Activated CD4-positive, alpha-beta T cell treated with anti-CD3 and anti-CD28 coated beads, Interleukin-2, amount 10 ng/mL, durations not matched to agents 24 days and 14 days (primary cell): ENCODE results near the gene KIAA0753. TPM values are rescaled to one million over a fixed set of nuclear protein-coding genes. Genes with fewer than 3 reads are reported as not detected.

ENCODE experiments used
- DNase-seq: peaks from one replicate; pipeline ENCODE4 v3.0.0; 2022
- H3K27ac Mint-ChIP-seq: one replicate; pipeline ENCODE4 v1.8.0; 2022; ENCODE audit warnings: mild to moderate bottlenecking, mixed read lengths
- H3K27me3 Mint-ChIP-seq: one replicate; pipeline ENCODE4 v1.8.0; 2022; ENCODE audit warnings: mixed read lengths
- H3K36me3 Mint-ChIP-seq: one replicate; pipeline ENCODE4 v1.8.0; 2022; ENCODE audit warnings: low read depth, mild to moderate bottlenecking, mixed read lengths
- H3K4me1 Mint-ChIP-seq: one replicate; pipeline ENCODE4 v1.8.0; 2021; ENCODE audit warnings: mixed read lengths
- H3K4me3 Mint-ChIP-seq: one replicate; pipeline ENCODE4 v1.8.0; 2022; ENCODE audit warnings: mild to moderate bottlenecking, moderate library complexity, mixed read lengths
- H3K9me3 Mint-ChIP-seq: one replicate; pipeline ENCODE4 v1.8.0; 2021; ENCODE audit warnings: mixed read lengths
- intact Hi-C: fragments of 100-400 bp; cut with micrococcal nuclease; formaldehyde crosslinking; loops from one replicate; pipeline ENCODE4 v1.15.1; 2023
- total RNA-seq: library from RNA; stranded (reverse); gene quantifications from 2 replicates; pipeline ENCODE4 v1.2.3, GENCODE V29; 2022

Gene KIAA0753
- 20.9 and 23.9 TPM in 2 replicates for total RNA-seq

- H3K36me3 Mint-ChIP-seq, result peaks cover 30% of the 10 kb centered on the region
- intact Hi-C loops, result loop anchor here (1.0 to 10.0 kb wide), 5 partner anchors 11 to 1056 kb away; partner anchors contain the start of genes C17orf100, MED31, NLRP1 and PIMREG
These were observed at the start of gene KIAA0753, which contains the start of gene TXNDC17 for GRCh38 chr17:6640536-6641246. Gene KIAA0753 (minus strand): TSS chr17:6640711. CDS start chr17:6635103, 5,608 bp downstream. Gene TXNDC17 (plus strand): TSS chr17:6641060. CDS start chr17:6641083, 23 bp downstream.

GRCh38 chr17:6688944-6689343, 48.4 kb upstream of the KIAA0753 start:
- H3K36me3 Mint-ChIP-seq, result no peaks in the 10 kb centered on the region
- no peaks in the 10 kb centered on the region for H3K9me3 Mint-ChIP-seq
- peaks cover 14% of the 10 kb centered on the region for H3K27me3 Mint-ChIP-seq
- H3K27ac Mint-ChIP-seq, result no peak overlapping the region
- intact Hi-C loops, result no loop called here
- DNase-seq, result no peak
- H3K4me1 Mint-ChIP-seq, result no peaks in the 10 kb centered on the region
- no peak overlapping the region for H3K4me3 Mint-ChIP-seq

More at GRCh38 chr17:6640536-6641246, at the start of gene KIAA0753, which contains the start of gene TXNDC17:
- DNase-seq, result peak; percentile 99
- Mint-ChIP-seq H3K4me3 (peak within 1 kb of the TSS; percentile 93), H3K9me3 (no peaks in the 10 kb centered on the region), H3K4me1 (peaks cover 60% of the 10 kb centered on the region), H3K27me3 (no peaks in the 10 kb centered on the region), H3K27ac (peak within 1 kb of the TSS; percentile 100)

GRCh38 chr17:6686026-6686425, 45.5 kb upstream of the KIAA0753 start:
- Mint-ChIP-seq H3K4me1 (no peaks in the 10 kb centered on the region), H3K27me3 (peaks cover 16% of the 10 kb centered on the region), H3K36me3 (no peaks in the 10 kb centered on the region), H3K9me3 (no peaks in the 10 kb centered on the region), H3K4me3 (no peak overlapping the region), H3K27ac (no peak overlapping the region)
- intact Hi-C loops, result no loop called here
- no peak for DNase-seq

- Mint-ChIP-seq H3K4me3 (no peak overlapping the region), H3K4me1 (no peaks in the 10 kb centered on the region), H3K27me3 (peaks cover 17% of the 10 kb centered on the region), H3K36me3 (no peaks in the 10 kb centered on the region), H3K27ac (no peak overlapping the region), H3K9me3 (no peaks in the 10 kb centered on the region)
- no peak for DNase-seq
- intact Hi-C loops, result no loop called here
These were observed 44.6 kb upstream of the KIAA0753 start for GRCh38 chr17:6684881-6685767.

- Mint-ChIP-seq H3K27ac (no peak overlapping the region), H3K36me3 (no peaks in the 10 kb centered on the region), H3K9me3 (no peaks in the 10 kb centered on the region), H3K4me3 (no peak overlapping the region), H3K4me1 (no peaks in the 10 kb centered on the region), H3K27me3 (peaks cover 18% of the 10 kb centered on the region)
- intact Hi-C loops, result no loop called here
- DNase-seq, result no peak
These were observed 43.9 kb upstream of the KIAA0753 start for GRCh38 chr17:6684460-6684783.

- Mint-ChIP-seq H3K27me3 (peaks cover 19% of the 10 kb centered on the region), H3K27ac (no peak overlapping the region), H3K4me1 (no peaks in the 10 kb centered on the region), H3K4me3 (no peak overlapping the region), H3K36me3 (no peaks in the 10 kb centered on the region), H3K9me3 (no peaks in the 10 kb centered on the region)
- intact Hi-C loops, result no loop called here
- DNase-seq, result no peak
These were observed 43.4 kb upstream of the KIAA0753 start for GRCh38 chr17:6683730-6684459.

- DNase-seq, result no peak
- Mint-ChIP-seq H3K27ac (no peak overlapping the region), H3K4me3 (no peak overlapping the region), H3K27me3 (peaks cover 26% of the 10 kb centered on the region), H3K4me1 (no peaks in the 10 kb centered on the region), H3K36me3 (no peaks in the 10 kb centered on the region), H3K9me3 (no peaks in the 10 kb centered on the region)
- intact Hi-C loops, result no loop called here
These were observed 42.7 kb upstream of the KIAA0753 start for GRCh38 chr17:6683081-6683684.

- no peaks in the 10 kb centered on the region for H3K9me3 Mint-ChIP-seq
- peaks cover 32% of the 10 kb centered on the region for H3K27me3 Mint-ChIP-seq
- H3K36me3 Mint-ChIP-seq, result no peaks in the 10 kb centered on the region
- DNase-seq, result no peak
- H3K27ac Mint-ChIP-seq, result no peak overlapping the region
- intact Hi-C loops, result no loop called here
- peaks cover 4% of the 10 kb centered on the region for H3K4me1 Mint-ChIP-seq
- H3K4me3 Mint-ChIP-seq, result no peak overlapping the region
These were observed 41.8 kb upstream of the KIAA0753 start for GRCh38 chr17:6682339-6682738.

- Mint-ChIP-seq H3K4me1 (peaks cover 6% of the 10 kb centered on the region), H3K9me3 (no peaks in the 10 kb centered on the region), H3K27me3 (peaks cover 30% of the 10 kb centered on the region), H3K36me3 (no peaks in the 10 kb centered on the region), H3K4me3 (no peak overlapping the region), H3K27ac (no peak overlapping the region)
- DNase-seq, result no peak
- intact Hi-C loops, result no loop called here
These were observed 41.2 kb upstream of the KIAA0753 start for GRCh38 chr17:6681671-6682070.

- intact Hi-C loops, result no loop called here
- H3K36me3 Mint-ChIP-seq, result no peaks in the 10 kb centered on the region
- no peak overlapping the region for H3K27ac Mint-ChIP-seq
- no peak for DNase-seq
- no peak overlapping the region for H3K4me3 Mint-ChIP-seq
- H3K4me1 Mint-ChIP-seq, result peaks cover 6% of the 10 kb centered on the region
- peaks cover 32% of the 10 kb centered on the region for H3K27me3 Mint-ChIP-seq
- H3K9me3 Mint-ChIP-seq, result no peaks in the 10 kb centered on the region
These were observed 40.7 kb upstream of the KIAA0753 start for GRCh38 chr17:6681176-6681575.

GRCh38 chr17:6679241-6679640, 38.7 kb upstream of the KIAA0753 start:
- H3K27me3 Mint-ChIP-seq, result peaks cover 32% of the 10 kb centered on the region
- H3K4me1 Mint-ChIP-seq, result peaks cover 6% of the 10 kb centered on the region
- no peak overlapping the region for H3K4me3 Mint-ChIP-seq
- intact Hi-C loops, result no loop called here
- H3K36me3 Mint-ChIP-seq, result no peaks in the 10 kb centered on the region
- no peak for DNase-seq
- no peak overlapping the region for H3K27ac Mint-ChIP-seq
- H3K9me3 Mint-ChIP-seq, result no peaks in the 10 kb centered on the region

GRCh38 chr17:6677946-6678345, 37.4 kb upstream of the KIAA0753 start:
- H3K27ac Mint-ChIP-seq, result no peak overlapping the region
- intact Hi-C loops, result no loop called here
- no peak overlapping the region for H3K4me3 Mint-ChIP-seq
- DNase-seq, result no peak
- H3K27me3 Mint-ChIP-seq, result peaks cover 32% of the 10 kb centered on the region
- peaks cover 6% of the 10 kb centered on the region for H3K4me1 Mint-ChIP-seq
- no peaks in the 10 kb centered on the region for H3K9me3 Mint-ChIP-seq
- no peaks in the 10 kb centered on the region for H3K36me3 Mint-ChIP-seq

- Mint-ChIP-seq H3K4me3 (no peak overlapping the region), H3K27me3 (peaks cover 29% of the 10 kb centered on the region), H3K4me1 (peaks cover 6% of the 10 kb centered on the region), H3K27ac (no peak overlapping the region), H3K9me3 (no peaks in the 10 kb centered on the region), H3K36me3 (no peaks in the 10 kb centered on the region)
- DNase-seq, result peak; percentile 71
- intact Hi-C loops, result no loop called here
These were observed 36.8 kb upstream of the KIAA0753 start for GRCh38 chr17:6677158-6677831.
